ENCODE results near the gene ABI3BP. TPM values are rescaled to one million over a fixed set of nuclear protein-coding genes. Genes with fewer than 3 reads are reported as not detected.

The ABI3BP gene
- total RNA-seq, 1 experiment from 2014 or later = 0.74 TPM

GRCh38 chr3:100825574-100825973, 167.6 kb downstream of the ABI3BP start (continued):
- TF ChIP-seq KAT7 (CRISPR knock-in tag; IDR thresholded peaks at IDR 0.05; ENCODE audit: borderline replicate concordance) (no peak), MYBL2 (CRISPR knock-in tag; IDR thresholded peaks at IDR 0.05) (no peak), RORB (CRISPR knock-in tag; IDR thresholded peaks at IDR 0.05) (no peak), GABPB1 (CRISPR knock-in tag; IDR thresholded peaks at IDR 0.05) (no peak), GRHL2 (CRISPR knock-in tag; IDR thresholded peaks at IDR 0.05; ENCODE audit: insufficient replicate concordance, severe bottlenecking) (no peak), ZNF532 (CRISPR knock-in tag; IDR thresholded peaks at IDR 0.05; ENCODE audit: borderline replicate concordance) (no peak), PRRX2 (CRISPR knock-in tag; IDR thresholded peaks at IDR 0.05) (no peak), ZNF138 (CRISPR knock-in tag; conservative IDR thresholded peaks at IDR 0.05) (no peak)
- TF ChIP-seq, protein P1, sequence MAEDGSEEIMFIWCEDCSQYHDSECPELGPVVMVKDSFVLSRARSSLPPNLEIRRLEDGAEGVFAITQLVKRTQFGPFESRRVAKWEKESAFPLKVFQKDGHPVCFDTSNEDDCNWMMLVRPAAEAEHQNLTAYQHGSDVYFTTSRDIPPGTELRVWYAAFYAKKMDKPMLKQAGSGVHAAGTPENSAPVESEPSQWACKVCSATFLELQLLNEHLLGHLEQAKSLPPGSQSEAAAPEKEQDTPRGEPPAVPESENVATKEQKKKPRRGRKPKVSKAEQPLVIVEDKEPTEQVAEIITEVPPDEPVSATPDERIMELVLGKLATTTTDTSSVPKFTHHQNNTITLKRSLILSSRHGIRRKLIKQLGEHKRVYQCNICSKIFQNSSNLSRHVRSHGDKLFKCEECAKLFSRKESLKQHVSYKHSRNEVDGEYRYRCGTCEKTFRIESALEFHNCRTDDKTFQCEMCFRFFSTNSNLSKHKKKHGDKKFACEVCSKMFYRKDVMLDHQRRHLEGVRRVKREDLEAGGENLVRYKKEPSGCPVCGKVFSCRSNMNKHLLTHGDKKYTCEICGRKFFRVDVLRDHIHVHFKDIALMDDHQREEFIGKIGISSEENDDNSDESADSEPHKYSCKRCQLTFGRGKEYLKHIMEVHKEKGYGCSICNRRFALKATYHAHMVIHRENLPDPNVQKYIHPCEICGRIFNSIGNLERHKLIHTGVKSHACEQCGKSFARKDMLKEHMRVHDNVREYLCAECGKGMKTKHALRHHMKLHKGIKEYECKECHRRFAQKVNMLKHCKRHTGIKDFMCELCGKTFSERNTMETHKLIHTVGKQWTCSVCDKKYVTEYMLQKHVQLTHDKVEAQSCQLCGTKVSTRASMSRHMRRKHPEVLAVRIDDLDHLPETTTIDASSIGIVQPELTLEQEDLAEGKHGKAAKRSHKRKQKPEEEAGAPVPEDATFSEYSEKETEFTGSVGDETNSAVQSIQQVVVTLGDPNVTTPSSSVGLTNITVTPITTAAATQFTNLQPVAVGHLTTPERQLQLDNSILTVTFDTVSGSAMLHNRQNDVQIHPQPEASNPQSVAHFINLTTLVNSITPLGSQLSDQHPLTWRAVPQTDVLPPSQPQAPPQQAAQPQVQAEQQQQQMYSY (CRISPR knock-in tag; IDR thresholded peaks at IDR 0.05) = no peak

DNA sequence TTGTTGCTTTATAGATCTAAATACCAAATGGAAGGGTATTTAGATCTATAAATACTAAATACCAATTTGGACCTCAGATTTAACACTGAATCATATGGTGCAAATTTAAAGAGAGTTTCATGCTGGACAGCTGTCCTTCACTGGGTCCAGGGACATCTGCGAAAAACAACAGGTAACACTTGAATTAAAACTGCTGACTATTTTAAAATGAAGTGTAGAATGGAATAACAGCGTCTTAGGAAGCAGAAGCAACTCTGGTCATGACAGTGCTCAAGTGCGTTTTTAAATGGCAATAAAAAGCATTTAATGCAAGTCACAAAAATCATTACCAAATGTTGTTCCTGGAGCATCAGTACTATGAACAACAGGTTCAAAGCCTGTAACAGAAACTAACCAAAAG, 177.6 kb downstream of the ABI3BP start:
- no peaks in the 10 kb centered on the region for H3K27me3 Mint-ChIP-seq (ENCODE audit: low read depth)
- no peak overlapping the region for H3K27ac Mint-ChIP-seq
- ChIA-PET POLR2A (no interaction called here), CTCF (interaction anchor here (1.4 kb wide), 1 partner anchor 353 kb away, joined by 3 read pairs; no protein-coding TSS in a partner anchor)
- TF ChIP-seq, protein P2, sequence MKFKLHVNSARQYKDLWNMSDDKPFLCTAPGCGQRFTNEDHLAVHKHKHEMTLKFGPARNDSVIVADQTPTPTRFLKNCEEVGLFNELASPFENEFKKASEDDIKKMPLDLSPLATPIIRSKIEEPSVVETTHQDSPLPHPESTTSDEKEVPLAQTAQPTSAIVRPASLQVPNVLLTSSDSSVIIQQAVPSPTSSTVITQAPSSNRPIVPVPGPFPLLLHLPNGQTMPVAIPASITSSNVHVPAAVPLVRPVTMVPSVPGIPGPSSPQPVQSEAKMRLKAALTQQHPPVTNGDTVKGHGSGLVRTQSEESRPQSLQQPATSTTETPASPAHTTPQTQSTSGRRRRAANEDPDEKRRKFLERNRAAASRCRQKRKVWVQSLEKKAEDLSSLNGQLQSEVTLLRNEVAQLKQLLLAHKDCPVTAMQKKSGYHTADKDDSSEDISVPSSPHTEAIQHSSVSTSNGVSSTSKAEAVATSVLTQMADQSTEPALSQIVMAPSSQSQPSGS (CRISPR knock-in tag; IDR thresholded peaks at IDR 0.05; ENCODE audit: borderline replicate concordance, low read depth) = no peak
- TF ChIP-seq HMGA2 (CRISPR knock-in tag; IDR thresholded peaks at IDR 0.05) = no peak
- TF ChIP-seq GRHL2 (CRISPR knock-in tag; IDR thresholded peaks at IDR 0.05; ENCODE audit: insufficient replicate concordance, severe bottlenecking) = no peak
- TF ChIP-seq CREB1 (CRISPR knock-in tag; IDR thresholded peaks at IDR 0.05) = no peak
- TF ChIP-seq, protein P3, sequence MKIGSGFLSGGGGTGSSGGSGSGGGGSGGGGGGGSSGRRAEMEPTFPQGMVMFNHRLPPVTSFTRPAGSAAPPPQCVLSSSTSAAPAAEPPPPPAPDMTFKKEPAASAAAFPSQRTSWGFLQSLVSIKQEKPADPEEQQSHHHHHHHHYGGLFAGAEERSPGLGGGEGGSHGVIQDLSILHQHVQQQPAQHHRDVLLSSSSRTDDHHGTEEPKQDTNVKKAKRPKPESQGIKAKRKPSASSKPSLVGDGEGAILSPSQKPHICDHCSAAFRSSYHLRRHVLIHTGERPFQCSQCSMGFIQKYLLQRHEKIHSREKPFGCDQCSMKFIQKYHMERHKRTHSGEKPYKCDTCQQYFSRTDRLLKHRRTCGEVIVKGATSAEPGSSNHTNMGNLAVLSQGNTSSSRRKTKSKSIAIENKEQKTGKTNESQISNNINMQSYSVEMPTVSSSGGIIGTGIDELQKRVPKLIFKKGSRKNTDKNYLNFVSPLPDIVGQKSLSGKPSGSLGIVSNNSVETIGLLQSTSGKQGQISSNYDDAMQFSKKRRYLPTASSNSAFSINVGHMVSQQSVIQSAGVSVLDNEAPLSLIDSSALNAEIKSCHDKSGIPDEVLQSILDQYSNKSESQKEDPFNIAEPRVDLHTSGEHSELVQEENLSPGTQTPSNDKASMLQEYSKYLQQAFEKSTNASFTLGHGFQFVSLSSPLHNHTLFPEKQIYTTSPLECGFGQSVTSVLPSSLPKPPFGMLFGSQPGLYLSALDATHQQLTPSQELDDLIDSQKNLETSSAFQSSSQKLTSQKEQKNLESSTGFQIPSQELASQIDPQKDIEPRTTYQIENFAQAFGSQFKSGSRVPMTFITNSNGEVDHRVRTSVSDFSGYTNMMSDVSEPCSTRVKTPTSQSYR (CRISPR knock-in tag; IDR thresholded peaks at IDR 0.05) = no peak
- no peak overlapping the region for H3K4me3 Mint-ChIP-seq
- no peaks in the 10 kb centered on the region for H3K4me1 Mint-ChIP-seq
- H3K36me3 Mint-ChIP-seq = no peaks in the 10 kb centered on the region
- H3K9me3 Mint-ChIP-seq = no peaks in the 10 kb centered on the region
- DNase-seq (ENCODE audit: low spot score) (no peak), ATAC-seq (no peak)
